Caco-2 (cell line): ENCODE results near the gene RASAL3. TPM values are rescaled to one million over a fixed set of nuclear protein-coding genes. Genes with fewer than 3 reads are reported as not detected.

Experiments used
- BruUV-seq: library from RNA; stranded (reverse); fragments of 400-500 nt; replicated peaks from 2 replicates; lab custom pipeline; 2021; lab: Mats Ljungman, UMichigan
- CTCF ChIA-PET: fragments of 300-600 bp; sonication (Branson Sonifier 250); formaldehyde crosslinking; loops from one replicate; lab custom pipeline; 2022; ENCODE audit warnings: antibody characterized with exemption; lab: Charles Lee
- POLR2A ChIA-PET: fragments of 300-600 bp; sonication (Branson Sonifier 250); formaldehyde crosslinking; loops from one replicate; lab custom pipeline; 2022; ENCODE audit warnings: antibody characterized with exemption; lab: Charles Lee
- DNase-seq, 2 experiments: peaks; one replicate each; pipeline versions ENCODE4 v3.0.0 to v3.0.0-alpha.2; 2020 to 2022
- H3K27me3 ChIP-seq: replicated peaks from 2 replicates; pipeline ENCODE4 v1.6.0; 2011; ENCODE audit warnings: low read length; ENCODE audit not compliant: control insufficient read depth, insufficient read depth
- H3K36me3 ChIP-seq: 2 replicates; pipeline ENCODE4 v1.5.1; 2011; ENCODE audit warnings: low read length; ENCODE audit not compliant: control insufficient read depth, insufficient read depth
- H3K4me1 ChIP-seq: fragments of 250-450 bp; sonication (Bioruptor Pico); 2 replicates; pipeline ENCODE4 v1.5.1; 2020; ENCODE audit warnings: mild to moderate bottlenecking
- H3K4me3 ChIP-seq: 2 replicates; pipeline ENCODE4 v1.5.1; 2011; ENCODE audit warnings: low read depth, mild to moderate bottlenecking, control low read depth, low read length
- H3K9me3 ChIP-seq: fragments of 250-450 bp; sonication (Bioruptor Pico); 2 replicates; pipeline ENCODE4 v1.5.1; 2020; ENCODE audit warnings: mild to moderate bottlenecking, moderate library complexity
- H3K27ac Mint-ChIP-seq: one replicate; pipeline ENCODE4 v1.8.0; 2022; ENCODE audit warnings: mixed read lengths; ENCODE audit not compliant: unreplicated experiment
- H3K27me3 Mint-ChIP-seq: one replicate; pipeline ENCODE4 v1.8.0; 2022; ENCODE audit warnings: mixed read lengths; ENCODE audit not compliant: insufficient read depth, unreplicated experiment
- H3K36me3 Mint-ChIP-seq: one replicate; pipeline ENCODE4 v1.8.0; 2022; ENCODE audit warnings: mild to moderate bottlenecking, mixed read lengths; ENCODE audit not compliant: insufficient read depth, unreplicated experiment
- H3K4me1 Mint-ChIP-seq: one replicate; pipeline ENCODE4 v1.8.0; 2022; ENCODE audit warnings: low read depth, mixed read lengths; ENCODE audit not compliant: unreplicated experiment
- H3K4me3 Mint-ChIP-seq: one replicate; pipeline ENCODE4 v1.8.0; 2022; ENCODE audit warnings: mild to moderate bottlenecking, moderate library complexity, mixed read lengths; ENCODE audit not compliant: unreplicated experiment
- H3K9me3 Mint-ChIP-seq: one replicate; pipeline ENCODE4 v1.8.0; 2022; ENCODE audit warnings: mixed read lengths; ENCODE audit not compliant: unreplicated experiment
- intact Hi-C: fragments of 100-400 bp; cut with micrococcal nuclease; formaldehyde crosslinking; loops from one replicate; pipeline ENCODE4 v1.10.0; 2022; ENCODE audit not compliant: unreplicated experiment
- total RNA-seq: library from RNA; stranded (reverse); gene quantifications from 2 replicates; pipeline ENCODE4 v1.2.3, GENCODE V29; 2022
- TF ChIP-seq, protein P1 (sequence below), 2 experiments: fragments of 200-600 bp in 1 of 2; IDR thresholded peaks; 1 replicate in 1 of 2; 2 replicates in 1 of 2; pipeline versions ENCODE4 v1.5.1 to v1.8.0; 2011 to 2022; ENCODE audit warnings: antibody characterized with exemption in 1 of 2, control low read depth in 1 of 2, inconsistent platforms in 1 of 2, low read depth in 1 of 2, low read length in 1 of 2, mild to moderate bottlenecking in 1 of 2, moderate library complexity in 1 of 2; ENCODE audit not compliant: insufficient read depth in 1 of 2, severe bottlenecking in 1 of 2, unreplicated experiment in 1 of 2

Gene RASAL3
- total RNA-seq, 1 experiment from 2014 or later: not detected

DNA sequence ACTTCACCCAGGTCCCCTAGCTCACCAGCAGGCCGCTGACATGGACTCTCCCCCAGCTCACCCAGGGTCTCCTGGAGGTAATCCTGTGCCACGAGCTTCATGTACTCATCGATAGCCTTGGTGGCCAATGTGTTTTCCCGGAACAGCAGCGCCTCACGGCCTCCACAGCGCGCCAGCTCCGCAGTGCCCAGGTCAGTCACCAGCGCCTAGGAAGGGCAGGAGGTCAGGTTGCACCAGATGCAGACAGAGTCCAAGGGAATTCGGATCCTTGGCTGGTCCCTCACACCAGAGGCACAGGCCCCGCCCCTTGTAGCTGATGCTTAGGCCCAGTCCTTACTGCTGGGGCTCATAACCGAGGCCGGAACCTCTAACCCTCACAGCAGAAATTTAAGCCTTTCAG is 7.9 kb downstream of the RASAL3 start:
- Histone ChIP-seq H3K4me3 (no peak overlapping the region), H3K9me3 (no peaks in the 10 kb centered on the region), H3K36me3 (no peaks in the 10 kb centered on the region), H3K27me3 (no peaks in the 10 kb centered on the region), H3K4me1 (no peaks in the 10 kb centered on the region)
- intact Hi-C loops: no loop called here
- BruUV-seq: no TSS peak
- CTCF ChIA-PET: interaction anchor here (0.5 to 1.5 kb wide), 2 partner anchors 25 to 99 kb away, joined by 4 to 5 read pairs; no protein-coding TSS in a partner anchor
- TF ChIP-seq, protein P1, sequence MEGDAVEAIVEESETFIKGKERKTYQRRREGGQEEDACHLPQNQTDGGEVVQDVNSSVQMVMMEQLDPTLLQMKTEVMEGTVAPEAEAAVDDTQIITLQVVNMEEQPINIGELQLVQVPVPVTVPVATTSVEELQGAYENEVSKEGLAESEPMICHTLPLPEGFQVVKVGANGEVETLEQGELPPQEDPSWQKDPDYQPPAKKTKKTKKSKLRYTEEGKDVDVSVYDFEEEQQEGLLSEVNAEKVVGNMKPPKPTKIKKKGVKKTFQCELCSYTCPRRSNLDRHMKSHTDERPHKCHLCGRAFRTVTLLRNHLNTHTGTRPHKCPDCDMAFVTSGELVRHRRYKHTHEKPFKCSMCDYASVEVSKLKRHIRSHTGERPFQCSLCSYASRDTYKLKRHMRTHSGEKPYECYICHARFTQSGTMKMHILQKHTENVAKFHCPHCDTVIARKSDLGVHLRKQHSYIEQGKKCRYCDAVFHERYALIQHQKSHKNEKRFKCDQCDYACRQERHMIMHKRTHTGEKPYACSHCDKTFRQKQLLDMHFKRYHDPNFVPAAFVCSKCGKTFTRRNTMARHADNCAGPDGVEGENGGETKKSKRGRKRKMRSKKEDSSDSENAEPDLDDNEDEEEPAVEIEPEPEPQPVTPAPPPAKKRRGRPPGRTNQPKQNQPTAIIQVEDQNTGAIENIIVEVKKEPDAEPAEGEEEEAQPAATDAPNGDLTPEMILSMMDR (IDR thresholded peaks at IDR 0.05; ENCODE audit: insufficient read depth in 1 of 2, low read depth in 1 of 2, low read length in 1 of 2, severe bottlenecking in 1 of 2, unreplicated experiment in 1 of 2): no peak
- no peak for DNase-seq
- no peak overlapping the region for H3K27ac Mint-ChIP-seq
- H3K4me3 Mint-ChIP-seq: no peak overlapping the region
- POLR2A ChIA-PET: no interaction called here
- no peaks in the 10 kb centered on the region for H3K27me3 Mint-ChIP-seq
- no peaks in the 10 kb centered on the region for H3K36me3 Mint-ChIP-seq
- no peaks in the 10 kb centered on the region for H3K9me3 Mint-ChIP-seq
- no peaks in the 10 kb centered on the region for H3K4me1 Mint-ChIP-seq

DNA sequence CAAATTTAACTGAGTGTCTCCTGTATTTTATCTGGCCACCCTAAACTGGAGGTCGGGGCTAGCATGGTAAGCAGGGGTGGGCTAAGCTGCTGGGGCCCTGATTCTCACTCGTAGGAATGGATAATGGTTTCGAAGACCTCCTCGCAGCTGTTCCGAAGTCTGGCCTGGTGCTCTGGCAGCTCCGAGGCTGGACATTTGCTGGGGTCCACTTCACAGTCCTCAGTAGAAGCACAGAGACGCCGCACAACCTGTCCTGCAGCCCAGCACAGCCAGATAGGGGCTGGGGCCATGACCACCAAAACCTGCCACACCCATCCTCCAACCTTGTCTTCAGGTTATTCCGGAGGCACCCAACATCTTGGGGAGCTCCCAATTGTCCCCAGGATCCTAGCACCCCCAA is 8.3 kb downstream of the RASAL3 start:
- ChIA-PET CTCF (interaction anchor here (0.5 to 1.5 kb wide), 2 partner anchors 25 to 100 kb away, joined by 4 to 5 read pairs; no protein-coding TSS in a partner anchor), POLR2A (no interaction called here)
- H3K4me1 ChIP-seq: no peaks in the 10 kb centered on the region
- intact Hi-C loops: no loop called here
- no peak overlapping the region for H3K27ac Mint-ChIP-seq
- H3K36me3 ChIP-seq: no peaks in the 10 kb centered on the region
- H3K27me3 ChIP-seq: no peaks in the 10 kb centered on the region
- H3K36me3 Mint-ChIP-seq: no peaks in the 10 kb centered on the region
- H3K27me3 Mint-ChIP-seq: no peaks in the 10 kb centered on the region
- H3K9me3 ChIP-seq: no peaks in the 10 kb centered on the region
- no peak overlapping the region for H3K4me3 Mint-ChIP-seq
- TF ChIP-seq, protein P1 (IDR thresholded peaks at IDR 0.05; ENCODE audit: insufficient read depth in 1 of 2, low read depth in 1 of 2, low read length in 1 of 2, severe bottlenecking in 1 of 2, unreplicated experiment in 1 of 2): no peak
- no peaks in the 10 kb centered on the region for H3K4me1 Mint-ChIP-seq
- no peaks in the 10 kb centered on the region for H3K9me3 Mint-ChIP-seq
- no peak for DNase-seq
- no TSS peak for BruUV-seq
- no peak overlapping the region for H3K4me3 ChIP-seq

DNA sequence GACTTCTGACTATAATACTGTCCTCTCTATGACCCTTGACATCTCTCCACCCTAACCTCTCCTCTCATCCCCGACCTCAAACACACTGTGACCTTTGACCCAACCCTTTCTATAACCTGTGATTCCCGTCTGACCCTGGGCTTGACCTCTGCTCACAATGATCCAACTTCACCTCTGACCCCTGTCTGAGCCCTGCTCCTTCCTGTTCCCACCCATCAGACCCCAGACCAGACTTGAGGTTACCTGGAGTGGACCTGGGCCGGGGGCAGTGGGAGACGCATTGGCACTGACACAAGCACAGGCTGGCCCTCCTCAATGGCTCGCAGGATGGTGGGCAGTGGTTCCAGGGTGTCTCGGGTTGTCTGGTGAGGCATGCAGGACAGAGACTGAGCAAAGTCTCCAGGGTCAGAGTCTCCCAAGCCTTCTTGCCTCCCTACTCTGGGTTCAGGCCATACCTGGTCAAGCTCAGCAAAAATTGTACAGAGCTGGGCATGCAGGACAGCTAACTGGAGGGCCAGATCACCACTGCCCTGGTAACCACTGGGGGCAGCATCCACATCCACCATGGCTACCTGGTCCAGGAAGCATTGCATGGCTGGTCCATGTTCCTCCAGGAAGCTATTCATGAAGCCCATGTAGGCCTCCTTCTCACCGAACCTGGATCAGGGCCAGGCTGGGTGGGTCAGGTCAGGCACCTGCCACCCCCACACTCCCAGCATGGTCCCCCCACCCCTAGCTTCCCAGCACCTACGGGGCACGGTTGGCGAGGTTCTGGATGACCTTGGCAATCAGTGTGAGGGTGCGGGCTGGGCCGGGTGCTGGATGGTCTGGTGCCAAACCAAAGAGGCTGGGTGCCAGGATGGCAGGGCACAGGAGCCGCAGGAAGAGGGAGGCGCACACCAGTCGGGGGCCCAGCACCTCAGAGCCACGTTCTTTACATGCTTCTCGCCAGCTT is 10.2 kb downstream of the RASAL3 start:
- intact Hi-C loops: no loop called here
- BruUV-seq: no TSS peak
- H3K27me3 Mint-ChIP-seq: no peaks in the 10 kb centered on the region
- Histone ChIP-seq H3K4me3 (no peak overlapping the region), H3K9me3 (no peaks in the 10 kb centered on the region), H3K36me3 (no peaks in the 10 kb centered on the region), H3K27me3 (no peaks in the 10 kb centered on the region), H3K4me1 (0 out of 2 replicates have a peak, but pooled peaks cover under 1% of the 10 kb centered on the region)
- H3K4me3 Mint-ChIP-seq: no peak overlapping the region
- DNase-seq: no peak
- H3K4me1 Mint-ChIP-seq: peaks cover 8% of the 10 kb centered on the region
- no peaks in the 10 kb centered on the region for H3K9me3 Mint-ChIP-seq
- H3K27ac Mint-ChIP-seq: no peak overlapping the region
- CTCF ChIA-PET: no interaction called here
- H3K36me3 Mint-ChIP-seq: no peaks in the 10 kb centered on the region
- POLR2A ChIA-PET: no interaction called here
- TF ChIP-seq, protein P1 (IDR thresholded peaks at IDR 0.05; ENCODE audit: insufficient read depth in 1 of 2, low read depth in 1 of 2, low read length in 1 of 2, severe bottlenecking in 1 of 2, unreplicated experiment in 1 of 2): no peak
